HEK293 (cell line): ENCODE data around the gene KCNA5.

ENCODE experiments used
- BCL11B ChIP-seq: fragments of 450-650 bp; formaldehyde crosslinking; IDR thresholded peaks from 2 replicates; pipeline ENCODE4 v1.5.1; 2016; ENCODE audit warnings: low read depth, missing biosample characterization, missing genetic modification characterization
- YY1 ChIP-seq: fragments of 450-650 bp; formaldehyde crosslinking; IDR thresholded peaks from 2 replicates; pipeline ENCODE4 v1.5.1; 2018; ENCODE audit warnings: missing biosample characterization, missing genetic modification characterization
- YY2 ChIP-seq: fragments of 450-650 bp; formaldehyde crosslinking; IDR thresholded peaks from 2 replicates; pipeline ENCODE4 v1.5.1; 2016; ENCODE audit warnings: missing biosample characterization, missing genetic modification characterization
- ZNF121 ChIP-seq: fragments of 450-650 bp; formaldehyde crosslinking; IDR thresholded peaks from 2 replicates; pipeline ENCODE4 v1.5.1; 2016; ENCODE audit warnings: missing biosample characterization, missing genetic modification characterization
- ZNF362 ChIP-seq: fragments of 450-650 bp; formaldehyde crosslinking; IDR thresholded peaks from 2 replicates; pipeline ENCODE4 v1.5.1; 2016; ENCODE audit warnings: missing biosample characterization, missing genetic modification characterization
- ZNF529 ChIP-seq: fragments of 450-650 bp; formaldehyde crosslinking; IDR thresholded peaks from 2 replicates; pipeline ENCODE4 v1.5.1; 2017; ENCODE audit warnings: missing genetic modification characterization, missing biosample characterization; ENCODE audit not compliant: insufficient replicate concordance
- TF ChIP-seq, protein P1 (sequence below): fragments of 450-650 bp; formaldehyde crosslinking; IDR thresholded peaks from 2 replicates; pipeline ENCODE4 v1.5.1; 2016; ENCODE audit warnings: missing biosample characterization, missing genetic modification characterization

- TF ChIP-seq YY1 (tag by site-specific recombination): no peak
- TF ChIP-seq ZNF362: no peak
- TF ChIP-seq ZNF529 (tag by site-specific recombination): no peak
- no peak for TF ChIP-seq YY2 (tag by site-specific recombination)
- TF ChIP-seq ZNF121 (tag by site-specific recombination): no peak
- TF ChIP-seq, protein P1, sequence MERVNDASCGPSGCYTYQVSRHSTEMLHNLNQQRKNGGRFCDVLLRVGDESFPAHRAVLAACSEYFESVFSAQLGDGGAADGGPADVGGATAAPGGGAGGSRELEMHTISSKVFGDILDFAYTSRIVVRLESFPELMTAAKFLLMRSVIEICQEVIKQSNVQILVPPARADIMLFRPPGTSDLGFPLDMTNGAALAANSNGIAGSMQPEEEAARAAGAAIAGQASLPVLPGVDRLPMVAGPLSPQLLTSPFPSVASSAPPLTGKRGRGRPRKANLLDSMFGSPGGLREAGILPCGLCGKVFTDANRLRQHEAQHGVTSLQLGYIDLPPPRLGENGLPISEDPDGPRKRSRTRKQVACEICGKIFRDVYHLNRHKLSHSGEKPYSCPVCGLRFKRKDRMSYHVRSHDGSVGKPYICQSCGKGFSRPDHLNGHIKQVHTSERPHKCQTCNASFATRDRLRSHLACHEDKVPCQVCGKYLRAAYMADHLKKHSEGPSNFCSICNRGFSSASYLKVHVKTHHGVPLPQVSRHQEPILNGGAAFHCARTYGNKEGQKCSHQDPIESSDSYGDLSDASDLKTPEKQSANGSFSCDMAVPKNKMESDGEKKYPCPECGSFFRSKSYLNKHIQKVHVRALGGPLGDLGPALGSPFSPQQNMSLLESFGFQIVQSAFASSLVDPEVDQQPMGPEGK: no peak
- TF ChIP-seq BCL11B (tag by site-specific recombination): no peak
Observed at GRCh38 chr12:5064913-5065490, 21.3 kb downstream of the KCNA5 start.
